GM20000 (cell line): ENCODE results near the gene RELCH.

Source experiments
- DNase-seq: peaks from one replicate; pipeline ENCODE4 v3.0.0; 2012; ENCODE audit warnings: low spot score
- TF ChIP-seq, protein P1 (sequence below): IDR thresholded peaks from 2 replicates; pipeline ENCODE4 v1.5.1; 2012; ENCODE audit warnings: mild to moderate bottlenecking, control low read depth; ENCODE audit errors: extremely low read depth, missing control alignments

RELCH gene

DNA sequence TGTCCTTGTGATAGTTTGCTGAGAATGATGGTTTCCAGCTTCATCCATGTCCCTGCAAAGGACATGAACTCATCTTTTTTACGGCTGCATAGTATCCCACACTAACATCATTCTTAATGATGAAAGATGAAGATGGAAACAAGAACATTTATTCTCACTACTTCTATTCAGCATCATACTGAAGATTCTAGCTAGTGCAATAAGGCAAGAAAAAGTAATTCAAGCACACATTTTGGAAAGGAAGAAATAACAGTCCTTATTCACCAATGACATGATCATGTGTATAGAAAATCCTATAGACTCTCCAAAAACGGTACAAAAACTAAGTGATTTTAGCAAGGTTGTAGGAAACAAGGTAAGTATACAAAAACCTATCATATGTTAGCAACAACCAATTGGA, 37.2 kb downstream of the RELCH start:
- no peak for DNase-seq
- TF ChIP-seq, protein P1, sequence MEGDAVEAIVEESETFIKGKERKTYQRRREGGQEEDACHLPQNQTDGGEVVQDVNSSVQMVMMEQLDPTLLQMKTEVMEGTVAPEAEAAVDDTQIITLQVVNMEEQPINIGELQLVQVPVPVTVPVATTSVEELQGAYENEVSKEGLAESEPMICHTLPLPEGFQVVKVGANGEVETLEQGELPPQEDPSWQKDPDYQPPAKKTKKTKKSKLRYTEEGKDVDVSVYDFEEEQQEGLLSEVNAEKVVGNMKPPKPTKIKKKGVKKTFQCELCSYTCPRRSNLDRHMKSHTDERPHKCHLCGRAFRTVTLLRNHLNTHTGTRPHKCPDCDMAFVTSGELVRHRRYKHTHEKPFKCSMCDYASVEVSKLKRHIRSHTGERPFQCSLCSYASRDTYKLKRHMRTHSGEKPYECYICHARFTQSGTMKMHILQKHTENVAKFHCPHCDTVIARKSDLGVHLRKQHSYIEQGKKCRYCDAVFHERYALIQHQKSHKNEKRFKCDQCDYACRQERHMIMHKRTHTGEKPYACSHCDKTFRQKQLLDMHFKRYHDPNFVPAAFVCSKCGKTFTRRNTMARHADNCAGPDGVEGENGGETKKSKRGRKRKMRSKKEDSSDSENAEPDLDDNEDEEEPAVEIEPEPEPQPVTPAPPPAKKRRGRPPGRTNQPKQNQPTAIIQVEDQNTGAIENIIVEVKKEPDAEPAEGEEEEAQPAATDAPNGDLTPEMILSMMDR = no peak

DNA sequence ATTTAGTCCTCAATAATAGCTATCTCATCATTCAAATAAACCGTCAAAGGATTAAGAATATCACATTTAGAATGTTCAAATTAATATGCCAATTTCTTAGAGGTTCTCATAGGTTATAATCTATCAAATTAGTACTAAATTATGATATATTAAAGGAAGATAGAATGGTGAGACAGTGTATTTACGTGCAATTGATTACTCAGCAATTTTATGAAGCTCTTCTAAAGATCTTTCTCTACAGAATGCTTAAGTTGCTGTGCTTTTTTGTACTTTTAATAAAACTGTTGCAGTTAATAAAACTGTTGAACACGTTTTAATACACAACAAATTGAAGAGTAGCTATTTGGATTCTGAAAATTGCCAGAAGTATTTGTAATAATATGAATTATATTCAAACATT, 39.0 kb downstream of the RELCH start:
- DNase-seq = no peak

DNA sequence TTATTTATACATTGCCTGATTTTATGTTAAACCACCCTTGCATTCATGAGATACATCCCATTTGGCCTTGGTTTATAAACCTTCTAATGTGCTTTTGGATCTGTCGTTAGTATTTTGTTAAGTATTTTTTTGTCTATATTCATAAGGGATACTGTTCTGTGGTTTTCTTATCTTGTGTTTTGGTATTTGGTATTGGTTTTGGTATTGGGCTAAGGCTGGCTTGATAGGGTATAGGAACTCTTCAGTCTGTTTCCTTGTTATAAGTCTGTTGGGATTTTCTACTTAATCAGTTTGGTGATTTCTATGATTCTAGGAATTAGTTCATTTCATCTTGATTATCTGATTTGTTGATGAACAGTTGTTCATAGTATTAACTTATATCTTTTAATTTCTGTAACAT, 49.2 kb downstream of the RELCH start:
- DNase-seq = no peak
- TF ChIP-seq, protein P1 = no peak

More for the DNA sequence above, 39.0 kb downstream of the RELCH start:
- TF ChIP-seq, protein P1 = no peak

DNA sequence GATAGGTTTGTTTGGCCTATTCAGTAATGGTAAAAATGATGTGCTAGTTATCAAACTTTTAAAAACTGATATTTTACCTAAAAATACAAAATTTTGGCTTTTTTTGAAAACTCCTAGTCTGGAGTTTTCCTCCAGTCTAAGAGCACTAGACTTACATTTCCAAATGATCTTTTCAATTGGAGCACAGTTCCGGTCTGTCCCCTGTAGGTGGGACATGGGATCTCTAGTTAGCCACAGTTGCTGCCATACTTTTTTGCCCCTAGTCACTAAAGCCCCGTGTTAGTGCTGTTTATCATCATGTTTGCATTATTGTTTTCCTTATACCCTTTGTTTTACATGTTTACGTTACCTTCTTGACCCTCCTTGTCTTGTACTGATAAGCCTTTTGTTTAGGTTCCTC, 52.4 kb downstream of the RELCH start:
- no peak for DNase-seq
- TF ChIP-seq, protein P1 = no peak

DNA sequence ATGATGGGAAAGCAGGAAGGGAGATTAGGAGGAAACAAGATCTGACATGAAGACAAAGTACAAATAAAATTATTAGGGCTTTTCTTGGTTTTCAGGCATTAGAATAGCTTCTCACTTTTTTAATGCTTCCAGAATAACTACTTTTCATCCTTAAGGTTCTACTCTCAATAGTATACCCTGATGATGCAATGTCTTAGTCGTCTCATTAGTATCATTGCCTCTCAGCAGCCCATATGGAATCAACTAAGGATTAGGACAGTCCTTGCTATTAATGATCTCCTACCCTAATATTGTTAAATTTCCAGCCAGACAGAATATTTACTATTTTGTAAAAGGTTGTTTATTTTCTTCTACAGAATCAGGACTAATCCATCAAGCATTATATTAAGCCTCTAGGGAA, 55.9 kb downstream of the RELCH start:
- no peak for DNase-seq
- TF ChIP-seq, protein P1 = no peak

DNA sequence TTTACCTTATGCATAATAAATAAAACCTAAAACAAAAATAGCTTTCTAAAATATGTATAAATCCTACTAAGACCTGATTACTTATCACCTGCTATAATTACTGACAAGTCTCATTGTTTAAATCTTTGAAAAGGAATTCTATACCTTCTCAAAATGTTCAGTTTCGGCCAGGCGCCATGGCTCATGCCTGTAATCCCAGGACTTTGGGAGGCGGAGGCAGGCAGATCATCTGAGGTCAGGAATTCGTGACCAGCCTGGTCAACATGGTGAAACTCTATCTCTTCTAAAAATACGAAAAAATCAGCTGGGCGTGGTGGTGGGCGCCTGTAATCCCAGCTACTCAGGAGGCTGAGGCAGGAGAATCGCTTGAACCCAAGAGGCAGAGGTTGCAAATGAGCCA, 58.1 kb downstream of the RELCH start:
- TF ChIP-seq, protein P1 = no peak

DNA sequence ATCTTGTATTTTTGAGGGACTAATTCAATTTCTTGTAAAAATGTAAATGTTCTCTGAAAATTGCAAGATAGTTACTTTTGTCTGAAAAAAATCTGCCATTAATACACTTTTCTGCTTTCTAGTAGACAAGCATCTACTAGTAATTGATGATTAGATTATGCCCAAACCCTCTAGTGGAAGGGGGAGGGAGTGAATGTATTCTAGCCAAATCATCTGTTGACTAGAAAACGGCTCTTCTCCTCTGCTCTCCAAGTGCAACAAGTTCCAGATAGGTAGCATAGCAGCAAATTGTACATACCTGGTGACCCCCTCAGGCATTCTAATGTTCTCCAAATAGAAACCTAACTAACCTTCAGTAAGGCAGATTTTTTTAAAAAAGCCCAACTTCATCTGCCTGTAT, 58.6 kb downstream of the RELCH start:
- TF ChIP-seq, protein P1 = no peak
- no peak for DNase-seq

More for the DNA sequence above, 58.1 kb downstream of the RELCH start:
- DNase-seq = no peak

DNA sequence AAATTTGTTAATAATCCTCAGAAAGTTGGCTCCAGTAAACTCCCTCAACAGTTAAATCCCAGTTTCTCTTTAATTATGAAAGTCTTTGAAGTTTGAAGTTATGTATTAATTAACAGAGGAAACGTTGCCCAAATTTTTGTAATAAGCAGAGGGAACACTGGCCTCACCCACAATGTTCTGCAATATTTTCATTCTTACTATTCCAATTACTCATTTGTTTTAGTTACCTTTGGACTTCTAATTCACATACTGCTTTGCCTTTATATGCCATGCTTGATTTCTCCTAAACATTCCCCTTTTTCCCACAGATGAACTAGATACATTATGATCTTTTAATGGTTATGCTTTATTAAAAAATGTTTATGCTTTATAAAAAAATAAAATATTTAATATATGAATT, 61.3 kb downstream of the RELCH start:
- TF ChIP-seq, protein P1 = no peak
- no peak for DNase-seq
